Stomach (tissue), 4 donors: ENCODE data around the gene TMEM132D.

ENCODE experiments used
- EP300 ChIP-seq: sonication (generic); formaldehyde crosslinking; IDR thresholded peaks from one replicate; pipeline ENCODE4 v1.6.1; 2017; ENCODE audit warnings: antibody characterized with exemption
- POLR2A ChIP-seq, 4 donors: fragments of 450-650 bp; IDR thresholded peaks; one replicate each; pipeline ENCODE4 v1.6.1; 2016; ENCODE audit warnings: antibody characterized with exemption in 4 of 4, control low read depth in 2 of 4, mild to moderate bottlenecking in 1 of 4, moderate library complexity in 1 of 4
- POLR2AphosphoS5 ChIP-seq, 3 donors: sonication (generic); formaldehyde crosslinking; IDR thresholded peaks; one replicate each; pipeline ENCODE4 v1.6.1; 2016; ENCODE audit warnings: antibody characterized with exemption in 3 of 3
- TF ChIP-seq, protein P1 (sequence below), 7 experiments: fragments of 450-650 bp in 4 of 7; fragments of 200-600 bp in 3 of 7; sonication (generic) in 3 of 7; IDR thresholded peaks; one replicate each; pipeline ENCODE4 v1.5.1; 2016 to 2019; ENCODE audit warnings: antibody characterized with exemption in 7 of 7, control low read depth in 2 of 7, mild to moderate bottlenecking in 1 of 7

DNA sequence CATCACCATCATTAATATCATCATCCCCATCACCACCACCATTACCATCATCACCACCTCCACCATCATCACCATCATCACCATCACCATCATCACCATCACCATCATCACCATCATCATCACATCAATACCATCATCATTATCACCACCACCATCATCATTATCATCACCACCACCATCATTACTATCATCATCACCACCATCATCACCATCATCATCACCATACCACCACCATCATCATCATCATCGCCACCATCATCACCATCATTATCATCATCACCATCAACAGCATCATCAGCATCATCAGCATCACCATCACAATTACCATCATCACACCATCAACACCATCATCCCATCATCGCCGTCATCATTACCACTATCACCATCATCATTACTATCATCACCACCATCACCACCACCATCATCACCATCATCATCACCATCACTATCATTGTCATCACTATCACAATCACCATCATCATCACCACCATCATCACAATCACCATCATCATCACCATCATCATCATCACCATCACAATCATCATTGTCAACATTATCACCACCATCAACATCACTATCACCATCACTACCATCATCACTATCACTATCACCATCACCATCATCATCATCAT, 767.0 kb downstream of the TMEM132D start:
- TF ChIP-seq POLR2AphosphoS5 (IDR thresholded peaks at IDR 0.05): no peak
- TF ChIP-seq, protein P1, sequence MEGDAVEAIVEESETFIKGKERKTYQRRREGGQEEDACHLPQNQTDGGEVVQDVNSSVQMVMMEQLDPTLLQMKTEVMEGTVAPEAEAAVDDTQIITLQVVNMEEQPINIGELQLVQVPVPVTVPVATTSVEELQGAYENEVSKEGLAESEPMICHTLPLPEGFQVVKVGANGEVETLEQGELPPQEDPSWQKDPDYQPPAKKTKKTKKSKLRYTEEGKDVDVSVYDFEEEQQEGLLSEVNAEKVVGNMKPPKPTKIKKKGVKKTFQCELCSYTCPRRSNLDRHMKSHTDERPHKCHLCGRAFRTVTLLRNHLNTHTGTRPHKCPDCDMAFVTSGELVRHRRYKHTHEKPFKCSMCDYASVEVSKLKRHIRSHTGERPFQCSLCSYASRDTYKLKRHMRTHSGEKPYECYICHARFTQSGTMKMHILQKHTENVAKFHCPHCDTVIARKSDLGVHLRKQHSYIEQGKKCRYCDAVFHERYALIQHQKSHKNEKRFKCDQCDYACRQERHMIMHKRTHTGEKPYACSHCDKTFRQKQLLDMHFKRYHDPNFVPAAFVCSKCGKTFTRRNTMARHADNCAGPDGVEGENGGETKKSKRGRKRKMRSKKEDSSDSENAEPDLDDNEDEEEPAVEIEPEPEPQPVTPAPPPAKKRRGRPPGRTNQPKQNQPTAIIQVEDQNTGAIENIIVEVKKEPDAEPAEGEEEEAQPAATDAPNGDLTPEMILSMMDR (IDR thresholded peaks at IDR 0.05): no peak
- no peak for TF ChIP-seq POLR2A (IDR thresholded peaks at IDR 0.05)
- TF ChIP-seq EP300: no peak
